Ishikawa (cell line): Measurements from ENCODE around the gene ADCY1.

Source experiments
- CEBPB ChIP-seq: IDR thresholded peaks from 2 replicates; pipeline ENCODE4 v1.6.1; 2012
- CREB1 ChIP-seq: IDR thresholded peaks from 2 replicates; pipeline ENCODE4 v1.6.1; 2012; ENCODE audit warnings: low read depth
- EGR1 ChIP-seq: IDR thresholded peaks from 2 replicates; pipeline ENCODE4 v1.6.1; 2012
- EP300 ChIP-seq: IDR thresholded peaks from 2 replicates; pipeline ENCODE4 v1.6.1; 2012; ENCODE audit warnings: borderline replicate concordance
- FOXM1 ChIP-seq: IDR thresholded peaks from 2 replicates; pipeline ENCODE4 v1.6.1; 2012; ENCODE audit warnings: low read depth, borderline replicate concordance
- MAX ChIP-seq: IDR thresholded peaks from 2 replicates; pipeline ENCODE4 v1.6.1; 2012
- NFIC ChIP-seq: IDR thresholded peaks from 2 replicates; pipeline ENCODE4 v1.6.1; 2012
- RAD21 ChIP-seq: IDR thresholded peaks from 2 replicates; pipeline ENCODE4 v1.6.1; 2012; ENCODE audit warnings: low read depth
- TAF1 ChIP-seq: IDR thresholded peaks from 2 replicates; pipeline ENCODE4 v1.6.1; 2012; ENCODE audit warnings: low read depth, mild to moderate bottlenecking
- TCF12 ChIP-seq: IDR thresholded peaks from 2 replicates; pipeline ENCODE4 v1.6.1; 2012; ENCODE audit warnings: low read depth
- TEAD4 ChIP-seq: IDR thresholded peaks from 2 replicates; pipeline ENCODE4 v1.6.1; 2012
- YY1 ChIP-seq: IDR thresholded peaks from 2 replicates; pipeline ENCODE4 v1.6.1; 2012; ENCODE audit warnings: low read depth
- ZBTB7A ChIP-seq: IDR thresholded peaks from 2 replicates; pipeline ENCODE4 v1.6.1; 2012; ENCODE audit warnings: low read depth
- TF ChIP-seq, protein P1 (sequence below): IDR thresholded peaks from 2 replicates; pipeline ENCODE4 v1.6.1; 2012
- TF ChIP-seq, protein P2 (sequence below): IDR thresholded peaks from 2 replicates; pipeline ENCODE4 v1.6.1; 2012; ENCODE audit warnings: low read depth, mild to moderate bottlenecking

Gene ADCY1

DNA sequence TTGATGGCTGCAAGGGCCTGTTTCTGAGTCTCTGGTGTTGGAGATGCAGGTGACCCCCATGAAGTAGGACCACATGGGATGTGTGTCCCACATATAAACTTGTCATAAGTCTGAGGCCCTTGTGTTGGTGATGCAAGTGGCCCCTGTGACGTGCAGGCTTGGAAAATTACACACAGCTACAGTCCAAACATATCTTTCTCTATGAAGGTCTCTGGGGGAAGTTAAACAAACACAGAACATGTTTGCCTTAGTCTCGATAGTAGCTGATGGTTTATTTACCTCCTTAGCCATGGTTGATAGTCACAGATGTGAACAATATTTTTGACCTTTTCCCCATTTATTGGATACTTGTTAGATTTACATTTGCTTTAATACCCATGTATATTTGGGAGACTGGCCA lies 64.7 kb downstream of the ADCY1 start:
- no peak for TF ChIP-seq CEBPB
- TF ChIP-seq YY1, result no peak
- no peak for TF ChIP-seq ZBTB7A
- TF ChIP-seq EGR1, result no peak
- TF ChIP-seq, protein P1, sequence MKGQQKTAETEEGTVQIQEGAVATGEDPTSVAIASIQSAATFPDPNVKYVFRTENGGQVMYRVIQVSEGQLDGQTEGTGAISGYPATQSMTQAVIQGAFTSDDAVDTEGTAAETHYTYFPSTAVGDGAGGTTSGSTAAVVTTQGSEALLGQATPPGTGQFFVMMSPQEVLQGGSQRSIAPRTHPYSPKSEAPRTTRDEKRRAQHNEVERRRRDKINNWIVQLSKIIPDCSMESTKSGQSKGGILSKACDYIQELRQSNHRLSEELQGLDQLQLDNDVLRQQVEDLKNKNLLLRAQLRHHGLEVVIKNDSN, result no peak
- no peak for TF ChIP-seq FOXM1
- TF ChIP-seq CREB1, result no peak
- no peak for TF ChIP-seq TAF1
- no peak for TF ChIP-seq EP300
- no peak for TF ChIP-seq RAD21
- no peak for TF ChIP-seq TEAD4
- no peak for TF ChIP-seq TCF12
- no peak for TF ChIP-seq NFIC

DNA sequence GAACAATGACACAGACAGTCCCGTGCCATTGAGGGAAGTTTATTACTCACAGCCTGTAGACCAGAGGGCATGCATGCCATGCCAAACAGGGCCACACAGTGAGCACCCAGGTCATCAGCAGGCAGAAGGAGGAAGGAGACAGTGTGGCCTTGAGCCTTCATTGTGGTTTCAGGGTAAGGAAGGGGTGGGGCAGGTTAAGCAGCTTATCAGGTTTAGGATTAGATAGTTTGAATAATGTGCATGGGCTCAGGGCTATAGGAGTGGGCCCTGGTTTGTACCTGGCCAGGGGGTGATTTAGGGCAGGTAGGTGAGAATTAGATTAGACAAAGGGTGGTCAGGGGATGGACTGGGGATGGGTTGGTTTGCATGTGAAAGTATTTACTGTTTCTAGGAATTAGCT lies 67.9 kb downstream of the ADCY1 start:
- no peak for TF ChIP-seq TCF12
- TF ChIP-seq CEBPB, result no peak
- TF ChIP-seq TAF1, result no peak
- no peak for TF ChIP-seq EGR1
- TF ChIP-seq NFIC, result no peak
- TF ChIP-seq FOXM1, result no peak
- TF ChIP-seq, protein P2, sequence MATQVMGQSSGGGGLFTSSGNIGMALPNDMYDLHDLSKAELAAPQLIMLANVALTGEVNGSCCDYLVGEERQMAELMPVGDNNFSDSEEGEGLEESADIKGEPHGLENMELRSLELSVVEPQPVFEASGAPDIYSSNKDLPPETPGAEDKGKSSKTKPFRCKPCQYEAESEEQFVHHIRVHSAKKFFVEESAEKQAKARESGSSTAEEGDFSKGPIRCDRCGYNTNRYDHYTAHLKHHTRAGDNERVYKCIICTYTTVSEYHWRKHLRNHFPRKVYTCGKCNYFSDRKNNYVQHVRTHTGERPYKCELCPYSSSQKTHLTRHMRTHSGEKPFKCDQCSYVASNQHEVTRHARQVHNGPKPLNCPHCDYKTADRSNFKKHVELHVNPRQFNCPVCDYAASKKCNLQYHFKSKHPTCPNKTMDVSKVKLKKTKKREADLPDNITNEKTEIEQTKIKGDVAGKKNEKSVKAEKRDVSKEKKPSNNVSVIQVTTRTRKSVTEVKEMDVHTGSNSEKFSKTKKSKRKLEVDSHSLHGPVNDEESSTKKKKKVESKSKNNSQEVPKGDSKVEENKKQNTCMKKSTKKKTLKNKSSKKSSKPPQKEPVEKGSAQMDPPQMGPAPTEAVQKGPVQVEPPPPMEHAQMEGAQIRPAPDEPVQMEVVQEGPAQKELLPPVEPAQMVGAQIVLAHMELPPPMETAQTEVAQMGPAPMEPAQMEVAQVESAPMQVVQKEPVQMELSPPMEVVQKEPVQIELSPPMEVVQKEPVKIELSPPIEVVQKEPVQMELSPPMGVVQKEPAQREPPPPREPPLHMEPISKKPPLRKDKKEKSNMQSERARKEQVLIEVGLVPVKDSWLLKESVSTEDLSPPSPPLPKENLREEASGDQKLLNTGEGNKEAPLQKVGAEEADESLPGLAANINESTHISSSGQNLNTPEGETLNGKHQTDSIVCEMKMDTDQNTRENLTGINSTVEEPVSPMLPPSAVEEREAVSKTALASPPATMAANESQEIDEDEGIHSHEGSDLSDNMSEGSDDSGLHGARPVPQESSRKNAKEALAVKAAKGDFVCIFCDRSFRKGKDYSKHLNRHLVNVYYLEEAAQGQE, result no peak
- no peak for TF ChIP-seq TEAD4
- TF ChIP-seq RAD21, result no peak
- TF ChIP-seq YY1, result no peak
- TF ChIP-seq CREB1, result no peak
- TF ChIP-seq, protein P1, result no peak
- TF ChIP-seq EP300, result no peak
- TF ChIP-seq MAX, result no peak
- TF ChIP-seq ZBTB7A, result no peak

DNA sequence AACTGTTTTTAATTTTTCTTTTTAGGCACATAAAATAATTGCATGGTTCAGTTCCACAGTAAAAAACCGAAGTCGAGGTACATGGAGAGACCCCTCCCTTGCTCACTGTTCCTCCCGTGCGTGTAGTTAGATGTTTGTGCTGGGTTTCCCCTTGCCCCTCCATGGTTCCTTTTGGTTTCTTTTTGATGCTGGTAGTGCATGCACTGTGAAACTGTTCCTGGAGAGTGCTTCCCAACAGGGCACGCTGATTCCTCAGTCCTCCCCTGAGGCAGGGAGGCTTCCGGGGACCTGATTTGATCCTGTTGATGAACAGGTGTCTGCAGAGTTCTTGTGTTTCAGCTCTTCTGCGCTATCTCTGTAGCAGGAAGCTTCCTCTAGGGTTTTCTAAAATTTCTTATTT lies 69.5 kb downstream of the ADCY1 start:
- no peak for TF ChIP-seq EGR1
- TF ChIP-seq CEBPB, result no peak
- no peak for TF ChIP-seq TEAD4
- TF ChIP-seq TCF12, result no peak
- TF ChIP-seq RAD21, result no peak
- no peak for TF ChIP-seq YY1
- no peak for TF ChIP-seq EP300
- TF ChIP-seq, protein P1, result no peak
- no peak for TF ChIP-seq FOXM1
- TF ChIP-seq TAF1, result no peak
- TF ChIP-seq, protein P2, result no peak
- TF ChIP-seq ZBTB7A, result no peak
- TF ChIP-seq CREB1, result no peak
- no peak for TF ChIP-seq MAX
- TF ChIP-seq NFIC, result no peak

DNA sequence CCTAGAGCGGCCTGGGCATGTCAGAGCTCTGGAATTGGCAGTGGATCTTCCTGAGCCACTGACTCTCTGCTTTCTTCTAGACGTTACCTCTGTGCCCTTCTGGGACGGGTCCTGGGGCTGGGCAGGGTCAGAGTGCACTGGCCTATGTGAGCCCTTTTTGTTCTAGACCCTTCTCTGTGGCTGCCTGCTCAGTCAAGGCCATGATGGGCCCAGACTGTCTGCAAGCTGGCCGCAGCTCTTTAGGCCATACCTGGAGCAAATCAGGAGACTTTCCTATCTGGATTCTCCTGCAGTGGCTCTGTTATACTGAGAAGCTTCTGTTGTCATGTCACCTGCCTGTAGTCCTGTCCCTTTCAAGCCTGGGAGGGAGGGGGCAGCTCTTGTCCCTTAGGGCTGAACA lies 70.1 kb downstream of the ADCY1 start:
- no peak for TF ChIP-seq ZBTB7A
- no peak for TF ChIP-seq TEAD4
- TF ChIP-seq, protein P2, result no peak
- TF ChIP-seq CEBPB, result no peak
- TF ChIP-seq RAD21, result no peak
- no peak for TF ChIP-seq FOXM1
- no peak for TF ChIP-seq NFIC
- TF ChIP-seq, protein P1, result no peak
- TF ChIP-seq CREB1, result no peak
- TF ChIP-seq MAX, result no peak
- no peak for TF ChIP-seq TCF12
- TF ChIP-seq EGR1, result no peak
